GM12878 (cell line): ENCODE measurements around the gene FAAP100. TPM values are rescaled to one million over a fixed set of nuclear protein-coding genes. Genes with fewer than 3 reads are reported as not detected.

Source experiments
- ATAC-seq: fragments of 200-7000 bp; cut with Tn5 transposase; 3 replicates; pipeline ENCODE4 v1.9.1; 2020; ENCODE audit warnings: mild to moderate bottlenecking, moderate library complexity
- BruUV-seq: library from RNA; stranded (reverse); fragments of 400-500 nt; replicated peaks from 2 replicates; lab custom pipeline; 2021; lab: Mats Ljungman, UMichigan
- CTCF ChIA-PET: fragments of 300-600 bp; sonication (Branson Sonifier 250); formaldehyde crosslinking; extraction: SDS; loops from one replicate; lab custom pipeline; 2021; ENCODE audit warnings: inconsistent platforms; lab: Yijun Ruan, JAX
- POLR2A ChIA-PET: fragments of 350-600 bp; formaldehyde crosslinking; extraction: SDS; loops from one replicate; lab custom pipeline; 2021; ENCODE audit warnings: inconsistent platforms; lab: Charles Lee
- RAD21 ChIA-PET: fragments of 300-600 bp; sonication (Branson Sonifier 250); formaldehyde crosslinking; loops from one replicate; lab custom pipeline; 2023; ENCODE audit warnings: antibody characterized with exemption; ENCODE audit not compliant: unreplicated experiment; lab: Charles Lee
- SMC1A ChIA-PET: fragments of 300-600 bp; sonication (Branson Sonifier 250); formaldehyde crosslinking; loops from one replicate; lab custom pipeline; 2023; ENCODE audit not compliant: unreplicated experiment, uncharacterized antibody; lab: Charles Lee
- DNase-seq: peaks from one replicate; pipeline ENCODE4 v3.0.0-alpha.2; 2011; ENCODE audit warnings: low read depth, low spot score
- FAIRE-seq: peaks from 3 replicates; lab custom pipeline; 2011; peaks lifted over from hg19 to GRCh38; lab: Jason Lieb, UNC
- H2AFZ ChIP-seq: 2 replicates; pipeline ENCODE4 v1.6.0; 2011; ENCODE audit warnings: low read depth, low read length, control low read depth; ENCODE audit not compliant: control insufficient read depth
- H3K27ac ChIP-seq: 2 replicates; pipeline ENCODE4 v1.5.1; 2011; ENCODE audit warnings: control low read depth; ENCODE audit not compliant: control insufficient read depth, insufficient read depth
- H3K27me3 ChIP-seq, 2 experiments: replicated peaks in 1 of 2; 2 replicates each; pipeline versions ENCODE4 v1.6.0 to v1.6.1; 2011; ENCODE audit warnings: low read length in 1 of 2; ENCODE audit not compliant: control insufficient read depth in 2 of 2, insufficient read depth in 2 of 2
- H3K36me3 ChIP-seq, 2 experiments: 2 replicates each; pipeline ENCODE4 v1.5.1; 2011; ENCODE audit warnings: low read length in 1 of 2; ENCODE audit not compliant: control insufficient read depth in 2 of 2, insufficient read depth in 2 of 2
- H3K4me1 ChIP-seq: 2 replicates; pipeline ENCODE4 v1.6.1; 2011; ENCODE audit warnings: mild to moderate bottlenecking, low read length, moderate library complexity, mixed read lengths; ENCODE audit not compliant: control insufficient read depth, insufficient read depth
- H3K4me2 ChIP-seq: 2 replicates; pipeline ENCODE4 v1.6.0; 2011; ENCODE audit warnings: control low read depth; ENCODE audit not compliant: control insufficient read depth, insufficient read depth
- H3K4me3 ChIP-seq: fragments of 200-600 bp; sonication (generic); 2 replicates; pipeline ENCODE4 v1.5.1; 2016
- H3K79me2 ChIP-seq: 2 replicates; pipeline ENCODE4 v1.6.0; 2011; ENCODE audit warnings: low read length; ENCODE audit not compliant: control insufficient read depth, insufficient read depth
- H3K9ac ChIP-seq: 2 replicates; pipeline ENCODE4 v1.8.0; 2011; ENCODE audit warnings: low read length, control low read depth, mixed read lengths; ENCODE audit not compliant: control insufficient read depth, insufficient read depth
- H3K9me3 ChIP-seq: replicated peaks from 3 replicates; pipeline ENCODE4 v1.5.1; 2011; ENCODE audit warnings: mild to moderate bottlenecking, low read length; ENCODE audit not compliant: control insufficient read depth, insufficient read depth
- H4K20me1 ChIP-seq: 2 replicates; pipeline ENCODE4 v1.6.0; 2011; ENCODE audit not compliant: control insufficient read depth, insufficient read depth
- ASH2L ChIP-seq: fragments of 300-600, 200-600 bp; sonication (generic); IDR thresholded peaks from 2 replicates; pipeline ENCODE4 v1.6.1; 2017; ENCODE audit warnings: low read depth, mild to moderate bottlenecking, borderline replicate concordance
- CBX3 ChIP-seq: fragments of 200-600 bp; sonication (generic); IDR thresholded peaks from 2 replicates; pipeline ENCODE4 v1.6.1; 2016; ENCODE audit warnings: low read depth, borderline replicate concordance
- CHD4 ChIP-seq: fragments of 200-600 bp; sonication (generic); IDR thresholded peaks from 2 replicates; pipeline ENCODE4 v1.6.1; 2016; ENCODE audit warnings: mild to moderate bottlenecking
- EP300 ChIP-seq, 2 experiments: fragments of 150-350 bp in 1 of 2; IDR thresholded peaks; 2 replicates each; pipeline ENCODE4 v1.6.1; 2011 to 2012; ENCODE audit warnings: low read depth in 2 of 2, low read length in 2 of 2, borderline replicate concordance in 1 of 2, improper control_type of control experiment in 1 of 2, inconsistent platforms in 1 of 2; ENCODE audit not compliant: control insufficient read depth in 1 of 2
- FOXM1 ChIP-seq: IDR thresholded peaks from 2 replicates; pipeline ENCODE4 v1.6.1; 2012; ENCODE audit warnings: low read depth, mild to moderate bottlenecking, inconsistent platforms, low read length, moderate library complexity
- HCFC1 ChIP-seq: fragments of 150-350 bp; IDR thresholded peaks from 2 replicates; pipeline ENCODE4 v1.6.1; 2014; ENCODE audit warnings: low read length
- HDGF ChIP-seq: fragments of 450-650 bp; IDR thresholded peaks from 2 replicates; pipeline ENCODE4 v1.6.1; 2016; ENCODE audit warnings: antibody characterized with exemption
- NFYA ChIP-seq: IDR thresholded peaks from 2 replicates; pipeline ENCODE4 v1.6.1; 2011; ENCODE audit warnings: low read depth, mild to moderate bottlenecking, low read length, improper control_type of control experiment, borderline replicate concordance
- NR2F1 ChIP-seq: fragments of 450-650 bp; conservative IDR thresholded peaks from 2 replicates; pipeline ENCODE4 v1.6.1; 2017; ENCODE audit warnings: mild to moderate bottlenecking
- PAX8 ChIP-seq: fragments of 450-650 bp; IDR thresholded peaks from 2 replicates; pipeline ENCODE4 v1.6.1; 2017; ENCODE audit warnings: mild to moderate bottlenecking, moderate library complexity
- POLR2A ChIP-seq: IDR thresholded peaks from 2 replicates; pipeline ENCODE4 v1.6.1; 2011; ENCODE audit warnings: low read depth, mild to moderate bottlenecking, low read length
- SIN3A ChIP-seq: IDR thresholded peaks from 2 replicates; pipeline ENCODE4 v1.6.1; 2012; ENCODE audit warnings: low read depth, low read length, improper control_type of control experiment
- SMAD5 ChIP-seq: IDR thresholded peaks from 2 replicates; pipeline ENCODE4 v1.6.1; 2016; ENCODE audit warnings: antibody characterized with exemption, low read depth
- TAF1 ChIP-seq: IDR thresholded peaks from 2 replicates; pipeline ENCODE4 v1.6.1; 2011; ENCODE audit warnings: mild to moderate bottlenecking, low read depth, low read length, borderline replicate concordance
- ZNF384 ChIP-seq: IDR thresholded peaks from 2 replicates; pipeline ENCODE4 v1.6.1; 2012; ENCODE audit warnings: low read depth, mild to moderate bottlenecking, low read length, improper control_type of control experiment, borderline replicate concordance
- ZNF622 ChIP-seq: fragments of 450-650 bp; IDR thresholded peaks from 2 replicates; pipeline ENCODE4 v1.6.1; 2017; ENCODE audit warnings: mild to moderate bottlenecking, inconsistent platforms
- ZZZ3 ChIP-seq: IDR thresholded peaks from 2 replicates; pipeline ENCODE4 v1.6.1; 2011; ENCODE audit warnings: low read depth; ENCODE audit not compliant: control insufficient read depth, insufficient read length
- WGBS: methylation state at CpG from one replicate; pipeline ENCODE4 v1.1.6; 2016; ENCODE audit warnings: low lambda C conversion rate; ENCODE audit not compliant: insufficient replicate concordance, insufficient coverage; ENCODE audit errors: missing lambda C conversion rate; 5-methylcytosine and 5-hydroxymethylcytosine counted together
- in situ Hi-C: fragments of 300-500 bp; cut with MboI; formaldehyde crosslinking; loops from 9 replicates; pipeline ENCODE4 v1.14.3; 2018; ENCODE audit warnings: mixed read lengths
- intact Hi-C: fragments of 100-400 bp; cut with micrococcal nuclease; formaldehyde crosslinking; loops from one replicate; pipeline ENCODE4 v1.14.2; 2022; ENCODE audit not compliant: unreplicated experiment
- polyA plus RNA-seq, 11 experiments: library from polyadenylated mRNA; depleted of rRNA in 4 of 11; unstranded in 6 of 11; stranded (reverse) in 5 of 11; fragments of >200 nt; fragmentation: Nextera tagmentation in 4 of 11; fragmentation: Illumina TruSeq in 1 of 11; extraction: Ambion mirVana in 4 of 11; extraction: Trizol in 1 of 11; gene quantifications; 1 replicate in 1 of 11; 2 replicates in 10 of 11; pipeline versions ENCODE4 v1.2.1 to v1.2.3, GENCODE V29; 2011 to 2016; ENCODE audit warnings: inconsistent platforms in 2 of 11, missing spikeins in 2 of 11, low read depth in 1 of 11
- total RNA-seq, 4 experiments: library from RNA; depleted of rRNA in 3 of 4; stranded (reverse); fragments of >200 nt in 3 of 4; fragmentation: Illumina TruSeq in 1 of 4; extraction: Trizol in 1 of 4; gene quantifications; 2 replicates each; pipeline versions ENCODE4 v1.2.1 to v1.2.3, GENCODE V29; 2013 to 2021
- TF ChIP-seq, protein P1 (sequence below): fragments of 450-650 bp; IDR thresholded peaks from 2 replicates; pipeline ENCODE4 v1.6.1; 2017; ENCODE audit warnings: mild to moderate bottlenecking, low read depth, inconsistent platforms; ENCODE audit not compliant: poor library complexity, severe bottlenecking
- TF ChIP-seq, protein P2 (sequence below), 3 experiments: IDR thresholded peaks in 2 of 3; conservative IDR thresholded peaks in 1 of 3; 2 replicates each; pipeline ENCODE4 v1.5.1; 2011; ENCODE audit warnings: low read depth in 3 of 3, low read length in 3 of 3, mild to moderate bottlenecking in 3 of 3, control low read depth in 2 of 3, moderate library complexity in 2 of 3, inconsistent platforms in 1 of 3, mixed read lengths in 1 of 3; ENCODE audit not compliant: control insufficient read depth in 2 of 3, insufficient read depth in 1 of 3; ENCODE audit errors: extremely low read depth in 1 of 3
- TF ChIP-seq, protein P3 (sequence below): fragments of 450-650 bp; conservative IDR thresholded peaks from 2 replicates; pipeline ENCODE4 v1.6.1; 2017; ENCODE audit warnings: mild to moderate bottlenecking, moderate library complexity

FAAP100 gene
- total and polyA plus RNA-seq, 10 of the 15 experiments (the other 5 are each of a cell fraction or from before 2014, with no cell fraction given), result 0.11 to 46.2 (median 17.1) TPM

DNA sequence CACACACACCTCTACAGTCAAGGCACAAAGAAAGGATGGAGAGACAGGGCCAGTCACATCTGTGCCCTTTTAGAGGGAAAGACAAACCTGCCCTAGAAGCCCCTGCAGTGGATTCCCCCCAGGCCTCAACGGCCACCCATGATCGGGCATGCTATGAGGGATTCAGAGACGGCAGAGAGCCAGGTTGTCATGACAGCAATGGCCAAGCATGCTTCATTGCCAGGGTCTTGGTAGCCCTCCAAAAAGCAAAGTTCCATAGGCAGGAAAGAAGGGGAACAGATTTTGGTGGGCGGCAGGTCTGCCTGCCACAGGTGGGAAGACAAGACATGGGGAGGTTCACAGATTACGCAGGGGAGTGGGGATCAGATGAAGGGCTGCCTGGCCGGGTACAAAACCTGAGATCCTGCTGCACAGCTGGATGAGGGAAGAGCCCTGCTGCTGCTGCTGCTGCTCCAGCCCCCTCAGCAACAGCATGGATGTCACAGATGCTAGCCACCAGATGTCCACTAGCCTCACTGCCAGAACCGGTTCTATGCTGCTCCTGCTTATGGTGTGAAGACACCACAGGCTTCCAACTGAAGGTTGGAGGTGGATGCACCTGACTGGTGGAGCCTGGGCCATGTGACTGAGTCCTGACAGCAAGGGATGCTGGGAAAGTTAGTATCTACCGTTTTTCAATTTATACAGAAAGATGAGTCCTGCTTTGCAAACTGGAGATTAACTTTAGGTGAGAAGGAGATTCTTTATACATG, 57.4 kb downstream of the FAAP100 start:
- no peak overlapping the region for H2AFZ ChIP-seq
- H3K9ac ChIP-seq, result no peak overlapping the region
- ChIA-PET CTCF (no interaction called here), RAD21 (no interaction called here), POLR2A (no interaction called here), SMC1A (no interaction called here)
- H3K27ac ChIP-seq, result no peak overlapping the region
- intact Hi-C loops (no loop called here), in situ Hi-C loops (loop anchor here (25.0 kb wide), 1 partner anchor 358 kb away; no protein-coding TSS in a partner anchor)
- BruUV-seq, result no TSS peak
- DNase-seq (no peak), ATAC-seq (peak; percentile 76), FAIRE-seq (no peak)
- no peaks in the 10 kb centered on the region for H4K20me1 ChIP-seq
- H3K36me3 ChIP-seq, result no peaks in the 10 kb centered on the region
- no peaks in the 10 kb centered on the region; the same call in 2 of the 3 replicates for H3K9me3 ChIP-seq
- no peaks in the 10 kb centered on the region for H3K79me2 ChIP-seq
- no peaks in the 10 kb centered on the region for H3K4me1 ChIP-seq
- WGBS, result 20% methylated on average over 8 of the region's 8 CpGs
- no peak overlapping the region for H3K4me3 ChIP-seq
- H3K4me2 ChIP-seq, result no peak overlapping the region
- H3K27me3 ChIP-seq, result peaks cover 4% of the 10 kb centered on the region in 2 experiments; a peak in 3 of 4 replicates
- TF ChIP-seq NFYA (no peak), HCFC1 (peak; percentile 20; the same call in 1 of the 2 replicates), HDGF (no peak), ASH2L (no peak), ZZZ3 (no peak), NR2F1 (no peak), SMAD5 (no peak), ZNF384 (no peak), FOXM1 (no peak), EP300 (IDR thresholded peaks at IDR 0.05; ENCODE audit: borderline replicate concordance in 1 of 2, control insufficient read depth in 1 of 2, low read depth in 2 of 2, low read length in 2 of 2) (no peak), TAF1 (no peak), SIN3A (no peak), CHD4 (no peak), CBX3 (no peak), POLR2A (no peak), ZNF622 (no peak), PAX8 (no peak)
- TF ChIP-seq, protein P1, sequence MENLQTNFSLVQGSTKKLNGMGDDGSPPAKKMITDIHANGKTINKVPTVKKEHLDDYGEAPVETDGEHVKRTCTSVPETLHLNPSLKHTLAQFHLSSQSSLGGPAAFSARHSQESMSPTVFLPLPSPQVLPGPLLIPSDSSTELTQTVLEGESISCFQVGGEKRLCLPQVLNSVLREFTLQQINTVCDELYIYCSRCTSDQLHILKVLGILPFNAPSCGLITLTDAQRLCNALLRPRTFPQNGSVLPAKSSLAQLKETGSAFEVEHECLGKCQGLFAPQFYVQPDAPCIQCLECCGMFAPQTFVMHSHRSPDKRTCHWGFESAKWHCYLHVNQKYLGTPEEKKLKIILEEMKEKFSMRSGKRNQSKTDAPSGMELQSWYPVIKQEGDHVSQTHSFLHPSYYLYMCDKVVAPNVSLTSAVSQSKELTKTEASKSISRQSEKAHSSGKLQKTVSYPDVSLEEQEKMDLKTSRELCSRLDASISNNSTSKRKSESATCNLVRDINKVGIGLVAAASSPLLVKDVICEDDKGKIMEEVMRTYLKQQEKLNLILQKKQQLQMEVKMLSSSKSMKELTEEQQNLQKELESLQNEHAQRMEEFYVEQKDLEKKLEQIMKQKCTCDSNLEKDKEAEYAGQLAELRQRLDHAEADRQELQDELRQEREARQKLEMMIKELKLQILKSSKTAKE, result no peak
- TF ChIP-seq, protein P2, sequence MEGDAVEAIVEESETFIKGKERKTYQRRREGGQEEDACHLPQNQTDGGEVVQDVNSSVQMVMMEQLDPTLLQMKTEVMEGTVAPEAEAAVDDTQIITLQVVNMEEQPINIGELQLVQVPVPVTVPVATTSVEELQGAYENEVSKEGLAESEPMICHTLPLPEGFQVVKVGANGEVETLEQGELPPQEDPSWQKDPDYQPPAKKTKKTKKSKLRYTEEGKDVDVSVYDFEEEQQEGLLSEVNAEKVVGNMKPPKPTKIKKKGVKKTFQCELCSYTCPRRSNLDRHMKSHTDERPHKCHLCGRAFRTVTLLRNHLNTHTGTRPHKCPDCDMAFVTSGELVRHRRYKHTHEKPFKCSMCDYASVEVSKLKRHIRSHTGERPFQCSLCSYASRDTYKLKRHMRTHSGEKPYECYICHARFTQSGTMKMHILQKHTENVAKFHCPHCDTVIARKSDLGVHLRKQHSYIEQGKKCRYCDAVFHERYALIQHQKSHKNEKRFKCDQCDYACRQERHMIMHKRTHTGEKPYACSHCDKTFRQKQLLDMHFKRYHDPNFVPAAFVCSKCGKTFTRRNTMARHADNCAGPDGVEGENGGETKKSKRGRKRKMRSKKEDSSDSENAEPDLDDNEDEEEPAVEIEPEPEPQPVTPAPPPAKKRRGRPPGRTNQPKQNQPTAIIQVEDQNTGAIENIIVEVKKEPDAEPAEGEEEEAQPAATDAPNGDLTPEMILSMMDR (IDR thresholded peaks at IDR 0.05 in 2 of 3, conservative IDR thresholded peaks at IDR 0.05 in 1 of 3; ENCODE audit: control insufficient read depth in 2 of 3, extremely low read depth in 1 of 3, insufficient read depth in 1 of 3, low read depth in 3 of 3, low read length in 3 of 3), result no peak
- TF ChIP-seq, protein P3, sequence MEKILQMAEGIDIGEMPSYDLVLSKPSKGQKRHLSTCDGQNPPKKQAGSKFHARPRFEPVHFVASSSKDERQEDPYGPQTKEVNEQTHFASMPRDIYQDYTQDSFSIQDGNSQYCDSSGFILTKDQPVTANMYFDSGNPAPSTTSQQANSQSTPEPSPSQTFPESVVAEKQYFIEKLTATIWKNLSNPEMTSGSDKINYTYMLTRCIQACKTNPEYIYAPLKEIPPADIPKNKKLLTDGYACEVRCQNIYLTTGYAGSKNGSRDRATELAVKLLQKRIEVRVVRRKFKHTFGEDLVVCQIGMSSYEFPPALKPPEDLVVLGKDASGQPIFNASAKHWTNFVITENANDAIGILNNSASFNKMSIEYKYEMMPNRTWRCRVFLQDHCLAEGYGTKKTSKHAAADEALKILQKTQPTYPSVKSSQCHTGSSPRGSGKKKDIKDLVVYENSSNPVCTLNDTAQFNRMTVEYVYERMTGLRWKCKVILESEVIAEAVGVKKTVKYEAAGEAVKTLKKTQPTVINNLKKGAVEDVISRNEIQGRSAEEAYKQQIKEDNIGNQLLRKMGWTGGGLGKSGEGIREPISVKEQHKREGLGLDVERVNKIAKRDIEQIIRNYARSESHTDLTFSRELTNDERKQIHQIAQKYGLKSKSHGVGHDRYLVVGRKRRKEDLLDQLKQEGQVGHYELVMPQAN, result no peak
